ENCODE measurements around the gene KCNMA1.
"Not testable (repeated sequence)": the region's sequence is repeated elsewhere in the genome, so short reads cannot be mapped to it uniquely, and the experiment has no call there.

KCNMA1 gene

DNA sequence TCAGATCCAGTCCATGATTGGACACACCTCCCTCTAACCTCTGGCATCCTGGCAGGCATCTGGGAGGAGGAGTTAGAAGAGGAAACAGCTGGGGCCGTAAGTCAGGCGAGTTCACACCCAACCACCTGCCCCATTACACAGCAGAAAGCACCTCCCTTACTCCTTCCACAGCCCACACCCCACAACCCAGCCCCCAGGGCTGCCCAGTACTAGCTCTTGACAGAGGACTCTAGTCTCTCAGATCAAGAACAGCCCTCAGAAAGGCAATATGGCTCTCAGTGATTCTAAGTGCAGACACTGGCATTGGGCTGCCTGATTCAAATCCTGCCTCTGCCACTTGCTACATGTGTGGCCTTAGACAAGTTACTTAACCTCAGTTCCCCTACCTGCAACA, 34.1 kb downstream of the KCNMA1 start:
- DNase-seq, result no peak

DNA sequence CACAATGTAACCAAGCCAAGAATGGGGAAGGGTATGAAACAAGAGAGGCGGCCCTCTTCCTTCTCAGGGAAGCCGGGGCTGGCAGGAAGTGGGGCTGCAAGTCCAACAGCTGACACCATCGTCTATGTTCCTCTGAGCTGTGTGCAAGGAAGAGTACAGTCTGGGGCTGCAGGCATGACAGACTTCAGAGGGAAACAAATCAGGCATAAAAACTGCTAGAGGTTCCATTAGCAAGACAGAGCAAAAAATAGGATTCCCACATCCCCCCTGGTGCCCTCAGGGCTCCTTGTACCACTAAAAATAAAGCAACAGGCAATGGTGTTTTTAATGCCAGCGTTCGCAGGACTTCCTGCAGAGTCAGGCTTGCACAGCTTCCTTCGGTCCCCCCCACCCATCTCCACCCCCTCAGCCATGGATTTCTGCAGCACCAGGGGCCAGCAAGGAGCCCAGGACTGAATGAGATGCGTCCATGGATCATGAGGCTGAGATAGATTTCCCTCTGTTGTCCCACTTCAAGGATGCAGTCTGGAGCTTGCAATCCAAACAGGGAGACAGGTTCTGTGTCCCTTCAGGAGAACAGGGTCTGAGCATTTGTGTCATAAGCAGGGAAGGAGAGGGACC, 34.6 kb downstream of the KCNMA1 start:
- DNase-seq, result peak; percentile 36

DNA sequence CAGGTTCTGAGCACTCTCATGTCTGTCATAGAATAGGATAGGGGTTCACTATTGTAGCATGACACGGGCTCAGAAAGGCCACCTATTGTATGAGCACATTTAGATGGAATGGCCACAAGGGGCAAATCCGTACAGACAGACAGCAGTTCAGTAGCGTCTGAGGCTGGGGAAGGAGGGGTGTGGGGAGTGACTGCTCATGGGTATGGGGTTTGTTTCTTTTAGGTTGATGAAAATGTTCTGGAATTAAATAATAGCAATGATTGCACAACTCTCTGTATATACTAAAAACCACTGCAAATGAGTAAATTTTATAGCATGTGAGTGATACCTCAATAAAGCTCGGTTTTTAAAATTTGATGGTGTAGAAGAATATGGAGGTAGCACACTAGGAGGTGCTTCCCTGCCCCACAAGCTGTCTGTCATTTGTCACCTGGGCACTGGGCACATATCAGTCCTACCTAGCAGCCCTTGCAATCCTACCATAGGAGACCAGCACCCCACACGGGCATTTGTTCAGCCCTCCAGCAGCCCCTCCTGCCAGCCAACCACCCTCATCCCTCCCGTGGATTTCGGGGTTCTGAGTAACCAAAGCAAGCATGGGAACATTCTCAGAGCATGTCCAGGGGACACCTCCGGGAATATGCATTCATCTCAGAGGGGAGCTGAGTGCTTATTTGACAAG, 35.2 kb downstream of the KCNMA1 start:
- DNase-seq, result peak; percentile 67

DNA sequence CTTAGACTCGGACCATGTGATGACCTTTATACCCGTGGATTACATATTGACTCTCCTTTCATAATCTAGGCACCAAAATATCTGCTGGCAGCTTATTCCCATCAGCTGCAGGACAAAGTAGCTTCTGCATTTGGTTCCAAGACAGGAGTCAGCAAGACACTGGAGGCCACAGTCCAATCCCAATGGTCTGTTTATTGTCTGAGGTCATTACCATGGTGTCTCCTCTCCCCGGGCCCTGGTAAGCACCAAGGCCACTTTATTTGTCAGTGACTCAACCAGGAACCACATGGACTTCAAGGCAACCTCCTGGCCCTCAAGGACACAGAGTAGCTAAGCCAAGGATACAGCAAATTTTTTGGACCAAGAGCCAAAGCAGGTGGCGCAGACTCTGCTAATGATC, 36.1 kb downstream of the KCNMA1 start:
- DNase-seq, result no peak

DNA sequence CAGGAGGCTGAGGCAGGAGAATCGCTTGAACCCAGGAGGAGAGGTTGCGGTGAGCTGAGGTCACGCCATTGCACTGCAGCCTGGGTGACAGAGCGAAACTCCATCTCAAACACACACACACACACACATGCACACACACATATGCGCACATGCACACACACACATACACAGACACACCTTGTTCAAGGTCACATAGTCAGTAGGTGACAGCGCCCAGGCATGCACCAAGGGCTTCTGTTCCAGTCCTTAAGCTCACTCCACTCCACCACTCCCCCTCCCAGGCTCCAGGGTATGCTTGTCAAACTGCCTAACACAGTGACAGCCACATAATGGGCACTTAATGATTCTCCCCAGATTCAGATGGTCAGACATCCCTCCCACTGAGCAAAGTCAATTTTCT, 37.0 kb downstream of the KCNMA1 start:
- no peak for DNase-seq

DNA sequence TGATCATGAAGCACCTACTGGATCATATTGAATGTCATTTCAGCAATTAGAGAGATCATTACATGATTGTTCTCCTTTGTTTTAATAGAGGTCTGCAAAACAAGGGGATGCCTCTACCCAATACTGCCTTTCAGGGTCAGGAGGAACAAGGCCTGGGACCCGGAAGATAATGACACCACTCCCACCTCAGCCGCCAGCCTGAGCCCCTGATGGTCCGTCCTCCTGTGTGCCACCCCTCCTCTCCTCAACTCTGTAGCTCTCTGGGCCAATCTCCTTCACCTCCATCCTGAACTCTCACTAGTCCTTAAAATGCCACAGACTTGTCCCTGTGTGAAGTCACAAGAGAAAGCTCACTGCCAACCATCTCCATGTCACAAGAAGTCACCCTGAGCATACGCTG, 38.0 kb downstream of the KCNMA1 start:
- DNase-seq, result no peak

DNA sequence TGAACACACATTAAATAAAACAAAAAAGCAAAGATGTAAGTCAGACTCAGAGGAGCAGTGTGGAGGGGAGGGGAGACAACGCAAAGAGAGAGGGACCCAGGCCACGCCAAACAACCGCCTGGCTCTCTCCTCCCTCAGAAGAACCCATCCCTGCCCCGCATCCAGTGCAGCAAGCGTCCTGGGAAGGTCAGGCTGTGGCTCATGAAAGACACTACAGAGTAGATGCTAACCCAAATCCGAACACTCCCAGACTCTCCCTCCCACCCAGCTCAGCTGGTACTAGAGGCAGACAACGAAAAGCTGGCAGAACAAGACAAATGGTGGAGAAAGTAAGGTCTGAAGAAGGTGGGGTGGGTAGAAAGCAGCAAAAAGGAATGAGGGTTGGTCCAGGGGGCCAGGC, 39.0 kb downstream of the KCNMA1 start:
- DNase-seq, result no peak

DNA sequence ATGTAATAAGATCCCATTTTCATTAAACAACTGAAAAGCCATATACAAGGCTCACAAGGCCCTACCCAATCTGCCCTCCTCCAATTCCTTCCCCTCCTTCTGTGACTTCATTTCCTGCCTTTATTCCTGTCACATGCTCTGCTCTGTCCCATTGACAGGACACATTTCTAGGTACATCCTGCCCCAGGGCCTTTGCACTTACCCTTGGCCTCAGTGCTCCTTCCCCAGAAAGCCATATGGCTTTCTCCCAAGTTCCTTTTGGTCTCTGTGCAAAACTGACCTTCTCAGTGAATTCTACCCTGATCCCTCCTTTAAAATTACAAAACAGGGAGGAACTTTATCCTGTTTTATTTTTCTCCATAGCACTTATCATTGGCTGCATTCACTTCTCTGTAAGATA, 40.0 kb downstream of the KCNMA1 start:
- DNase-seq, result no peak

DNA sequence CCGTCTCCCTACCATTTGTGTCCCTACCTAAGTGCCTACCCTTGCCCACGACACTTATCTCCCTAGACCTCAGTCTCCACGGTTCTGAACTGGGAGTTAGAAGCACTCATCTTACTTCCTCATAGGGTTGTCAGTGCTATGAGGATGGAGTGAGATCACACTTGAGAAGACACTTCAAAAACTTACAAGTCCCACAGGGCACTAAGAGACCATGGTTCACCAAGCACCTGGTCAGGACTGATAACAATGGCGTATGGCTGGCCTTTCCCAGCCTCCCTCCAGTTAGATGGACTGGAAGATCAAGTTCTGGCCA, 43.2 kb downstream of the KCNMA1 start:
- no peak for DNase-seq

DNA sequence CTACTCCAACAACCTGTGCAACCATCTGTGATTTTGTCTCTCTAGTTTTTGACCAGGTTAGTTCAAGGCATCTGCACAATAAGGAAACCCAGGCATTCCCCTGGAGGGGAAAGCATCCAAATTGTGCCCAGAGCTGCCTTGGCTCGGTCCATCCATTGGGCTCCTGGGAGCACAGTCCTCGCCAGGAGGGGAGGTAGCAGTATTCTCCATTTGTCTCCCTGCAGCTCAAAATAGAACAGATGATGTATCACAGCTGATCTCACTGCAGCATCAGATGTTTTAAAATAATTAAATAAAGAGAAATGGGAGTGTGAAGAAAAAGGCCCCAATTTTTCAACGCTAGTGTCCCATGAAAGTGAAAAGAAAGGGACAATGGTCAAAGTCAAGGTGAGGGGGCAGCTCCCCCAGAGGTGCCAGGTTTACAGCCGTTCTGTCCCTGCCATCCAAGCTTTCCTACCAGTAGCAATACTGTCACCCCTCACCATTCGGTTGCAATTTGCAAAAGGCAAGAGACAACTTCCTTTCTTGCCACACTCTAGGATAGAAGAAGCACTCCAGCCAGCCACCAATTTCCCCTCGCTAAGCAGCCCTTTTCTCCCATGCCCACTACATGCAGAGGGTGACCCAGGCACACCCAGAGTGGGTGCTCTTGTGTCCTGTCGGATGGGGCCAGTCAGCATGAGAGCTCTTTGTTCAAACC, 43.7 kb downstream of the KCNMA1 start:
- no peak for DNase-seq

DNA sequence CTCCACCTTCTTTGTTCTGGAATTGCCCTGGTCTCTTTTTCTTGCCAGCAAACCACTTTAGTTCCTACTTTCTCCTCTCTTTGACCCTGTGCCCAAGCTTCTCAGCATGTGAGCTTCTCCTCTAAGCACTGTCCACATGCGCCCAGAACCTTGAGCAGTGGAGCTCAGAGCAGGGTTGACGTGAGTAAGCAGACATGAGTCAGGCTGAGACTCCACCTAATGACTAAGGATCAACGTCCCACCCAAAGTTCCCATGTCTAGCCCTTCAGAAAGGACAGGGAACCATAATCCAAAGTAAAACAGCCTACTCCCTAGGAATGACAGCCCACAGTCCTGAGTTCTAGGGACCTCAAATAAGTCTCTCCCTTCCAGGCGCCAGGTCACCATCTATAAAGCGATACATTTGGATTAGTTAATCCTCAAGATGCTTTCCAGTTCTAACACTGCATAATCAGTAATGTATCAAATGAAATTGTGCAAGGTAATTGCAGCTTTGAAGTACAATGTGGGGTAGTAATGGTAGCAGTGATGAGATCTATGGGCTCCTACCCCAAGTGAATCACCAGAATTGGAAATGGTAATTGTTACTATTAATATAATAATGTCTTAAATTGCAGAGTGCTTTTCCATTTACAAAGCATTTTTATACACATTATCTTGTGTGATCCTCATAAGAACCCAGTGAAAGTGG, 44.5 kb downstream of the KCNMA1 start:
- DNase-seq, result peak; percentile 92

DNA sequence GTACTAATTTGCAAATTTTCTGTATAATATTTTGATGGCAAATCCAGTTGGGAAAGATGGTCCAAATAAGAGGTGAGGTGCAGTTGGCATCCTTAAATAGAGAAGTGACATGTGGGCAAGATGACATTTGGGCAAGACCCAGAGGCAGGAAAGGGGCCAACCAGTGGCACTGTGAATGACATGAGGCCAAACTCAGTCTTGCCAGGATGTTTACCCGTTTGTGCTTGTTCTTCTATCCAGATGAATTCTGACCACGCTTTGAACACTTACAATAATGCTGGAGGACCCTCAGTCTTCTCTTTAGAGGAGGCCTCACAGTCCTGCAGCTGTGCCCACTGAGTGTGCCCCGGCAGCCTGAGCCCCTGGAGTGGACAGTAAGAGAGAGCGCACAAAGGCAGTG, 45.1 kb downstream of the KCNMA1 start:
- DNase-seq, result no peak

DNA sequence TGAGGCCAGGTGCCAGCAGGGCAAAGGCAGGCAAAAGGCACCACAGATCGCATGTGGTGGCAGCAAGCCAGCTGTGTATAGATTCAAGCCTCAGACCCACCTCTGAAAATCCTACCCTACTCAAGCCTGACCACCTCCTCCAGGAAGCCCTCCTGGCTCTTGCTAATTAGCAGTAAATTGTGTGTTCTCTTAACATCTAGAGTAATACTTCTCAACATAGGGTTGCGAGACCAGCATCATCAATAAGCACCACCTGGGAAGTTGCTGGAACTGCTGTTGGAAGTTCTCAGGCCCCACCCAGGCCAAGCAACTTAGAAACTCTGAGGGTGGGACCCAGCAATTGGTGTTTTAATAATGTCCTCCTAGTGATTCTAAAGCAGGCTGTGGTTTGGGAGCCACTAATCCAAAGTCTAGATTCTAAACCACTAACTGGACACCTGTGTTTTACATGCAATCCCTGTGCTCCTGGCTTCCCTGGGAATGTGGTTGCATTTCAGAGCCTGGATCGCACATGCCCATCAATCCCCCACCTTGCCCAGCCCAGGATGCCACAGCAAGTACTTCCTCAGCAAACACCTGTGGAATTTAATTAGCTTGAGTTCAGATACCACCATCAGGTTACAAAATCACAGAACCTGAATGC, 46.2 kb downstream of the KCNMA1 start:
- no peak for DNase-seq

DNA sequence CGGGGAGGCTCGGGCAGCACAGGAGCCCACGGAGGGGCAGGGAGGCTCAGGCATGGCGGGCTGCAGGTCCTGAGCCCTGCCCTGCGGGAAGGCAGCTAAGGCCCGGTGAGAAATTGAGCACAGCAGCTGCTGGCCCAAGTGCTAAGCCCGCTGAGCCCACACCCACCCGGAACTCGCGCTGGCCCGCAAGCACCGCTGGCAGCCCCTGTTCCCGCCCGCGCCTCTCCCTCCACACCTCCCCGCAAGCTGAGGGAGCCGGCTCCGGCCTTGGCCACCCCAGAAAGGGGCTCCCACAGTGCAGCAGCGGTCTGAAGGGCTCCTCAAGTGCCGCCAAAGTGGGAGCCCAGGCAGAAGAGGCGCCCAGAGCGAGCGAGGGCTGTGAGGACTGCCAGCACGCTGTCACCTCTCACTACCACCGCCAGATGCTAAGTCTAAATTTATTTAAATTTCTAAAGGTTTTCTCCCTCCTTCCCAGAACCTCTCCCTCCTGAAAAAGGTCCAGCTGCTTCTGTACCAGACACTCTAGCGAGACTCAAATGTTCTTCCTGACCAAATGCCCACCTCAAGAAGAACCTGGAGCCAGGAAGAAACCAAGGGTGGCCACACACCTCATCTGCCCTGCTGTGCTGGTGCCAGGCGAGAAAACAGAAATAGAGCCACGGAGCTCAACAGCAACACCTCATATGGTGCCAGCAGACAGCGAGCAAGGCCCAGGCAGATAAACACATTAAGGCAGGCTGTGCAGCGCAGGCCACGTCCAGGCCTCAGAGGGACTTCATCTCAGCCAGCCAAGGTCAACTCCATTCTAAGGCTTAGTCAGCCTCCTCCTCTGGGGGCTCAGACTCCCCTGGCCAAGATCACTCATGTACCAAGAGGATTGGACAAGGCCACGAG, 47.0 kb downstream of the KCNMA1 start:
- DNase-seq, result no peak

DNA sequence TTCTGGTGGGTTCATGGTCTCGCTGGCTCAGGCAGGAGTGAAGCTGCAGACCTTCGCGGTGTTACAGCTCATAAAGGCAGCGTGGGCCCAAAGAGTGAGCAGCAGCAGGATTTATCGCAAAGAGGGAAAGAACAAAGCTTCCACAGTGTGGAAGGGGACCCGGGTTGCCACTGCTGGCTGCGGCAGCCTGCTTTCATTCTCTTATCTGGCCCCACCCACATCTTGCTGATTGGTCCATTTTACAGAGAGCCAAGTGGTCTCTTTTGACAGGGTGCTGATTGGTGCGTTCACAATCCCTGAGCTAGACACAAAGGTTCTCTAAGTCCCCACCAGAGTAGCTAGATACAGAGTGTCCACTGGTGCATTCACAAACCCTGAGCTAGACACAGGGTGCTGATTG, 47.9 kb downstream of the KCNMA1 start:
- not testable (repeated sequence) for DNase-seq

DNA sequence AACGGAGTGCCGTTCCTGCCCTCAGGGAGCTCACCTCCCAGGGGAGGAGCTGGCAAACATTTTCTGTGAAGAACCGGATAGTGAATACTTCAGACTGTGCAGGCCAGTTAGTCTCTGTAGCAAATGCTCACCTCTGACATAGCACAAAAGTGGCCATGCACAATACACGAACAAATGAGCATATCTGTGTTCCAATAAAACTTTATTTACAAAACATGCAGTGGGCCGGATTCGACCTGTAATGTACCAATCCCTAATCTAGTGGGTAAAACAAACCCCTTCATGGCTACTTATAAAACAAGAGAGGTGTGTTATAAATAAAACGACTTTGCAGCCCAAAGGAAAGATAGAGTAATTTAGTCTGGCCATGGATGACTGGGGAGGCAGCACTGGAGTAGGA, 48.7 kb downstream of the KCNMA1 start:
- no peak for DNase-seq

DNA sequence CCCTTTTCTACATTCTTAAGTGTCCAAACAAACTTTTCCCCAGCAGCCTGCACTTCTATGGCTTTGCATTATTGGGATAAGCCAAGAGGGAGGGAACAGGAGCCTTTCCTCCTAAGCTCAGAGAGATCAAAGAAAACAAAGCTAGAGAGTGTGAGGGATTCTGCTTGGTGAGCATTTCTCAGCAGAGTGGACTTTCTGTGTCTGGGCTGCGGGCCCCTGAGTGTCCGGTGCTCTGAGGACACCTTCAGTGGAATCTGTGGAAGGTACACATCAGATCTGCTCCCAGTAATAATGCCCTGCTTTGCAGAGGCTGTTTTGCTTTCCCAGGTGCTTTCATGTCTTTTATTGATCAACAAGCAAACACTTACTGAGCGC, 50.2 kb downstream of the KCNMA1 start:
- DNase-seq, result no peak

DNA sequence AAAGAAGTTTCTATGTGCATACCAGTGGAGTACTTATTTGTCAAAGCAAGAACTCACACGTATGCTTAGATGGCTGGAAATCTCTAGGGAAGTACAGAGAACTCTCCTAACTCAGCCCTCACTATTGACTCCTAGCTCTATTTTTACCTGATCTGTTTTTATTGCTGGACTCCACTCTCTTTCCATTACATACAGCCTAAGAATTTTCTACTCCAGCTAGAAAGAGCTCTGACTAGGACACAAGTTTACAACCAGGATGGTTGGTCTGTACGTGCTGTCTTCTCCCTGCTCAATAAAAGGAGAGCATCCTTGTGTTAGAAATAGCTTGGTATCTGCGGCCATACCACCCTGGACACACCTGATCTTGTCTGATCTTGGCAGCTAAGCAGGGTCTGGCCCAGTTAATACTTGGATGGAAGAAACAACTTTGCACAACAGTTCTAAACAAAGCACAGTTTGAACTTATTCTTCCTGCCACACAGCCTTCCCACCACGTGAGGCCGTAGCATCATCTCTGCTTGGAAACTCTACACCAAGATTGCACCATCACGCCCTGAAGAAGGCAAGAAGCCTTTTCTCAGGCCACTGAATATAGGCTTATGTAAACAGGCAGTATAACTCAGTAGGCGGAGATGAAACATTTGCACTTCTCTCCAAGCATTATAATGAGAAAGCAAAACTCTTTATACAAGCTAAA, 50.7 kb downstream of the KCNMA1 start:
- DNase-seq, result peak; percentile 90

DNA sequence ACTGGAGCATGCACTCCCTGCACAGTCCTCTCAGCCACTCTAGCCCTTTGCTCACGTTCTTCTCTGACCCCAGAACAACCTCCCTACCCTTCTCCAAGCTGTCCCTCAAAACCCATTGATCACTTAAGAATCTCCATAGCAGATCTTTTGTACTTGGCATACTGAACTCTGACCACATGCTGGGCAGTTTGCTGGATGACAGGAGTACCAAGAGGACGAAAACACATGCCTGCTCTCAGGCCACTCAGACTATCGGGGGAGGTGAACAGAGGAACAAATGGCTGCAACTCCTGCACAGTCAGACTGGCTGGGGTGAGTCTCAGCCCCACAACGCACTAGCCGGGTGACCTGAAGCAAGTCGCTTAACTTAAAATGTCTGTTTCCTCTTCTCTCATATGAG, 52.7 kb downstream of the KCNMA1 start:
- no peak for DNase-seq

DNA sequence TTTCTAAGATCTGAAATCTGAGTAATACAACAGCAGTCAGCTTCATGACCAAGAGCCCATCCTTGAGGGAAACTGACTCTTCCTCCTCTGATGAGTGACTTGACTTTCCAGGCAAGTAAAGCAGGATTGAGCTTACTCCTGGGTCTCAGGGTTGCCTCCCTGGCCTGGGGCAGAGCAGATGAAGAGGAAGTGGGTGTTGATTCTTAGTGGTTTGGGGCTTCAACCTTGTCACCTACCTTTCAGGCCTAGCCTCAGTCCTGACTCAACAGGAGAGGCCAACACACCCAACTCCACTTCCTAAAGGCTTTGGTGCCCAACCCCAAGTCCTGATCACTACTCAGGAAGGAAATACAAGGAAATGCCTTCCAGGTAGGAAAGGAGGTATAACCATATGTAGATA, 54.1 kb downstream of the KCNMA1 start:
- no peak for DNase-seq

DNA sequence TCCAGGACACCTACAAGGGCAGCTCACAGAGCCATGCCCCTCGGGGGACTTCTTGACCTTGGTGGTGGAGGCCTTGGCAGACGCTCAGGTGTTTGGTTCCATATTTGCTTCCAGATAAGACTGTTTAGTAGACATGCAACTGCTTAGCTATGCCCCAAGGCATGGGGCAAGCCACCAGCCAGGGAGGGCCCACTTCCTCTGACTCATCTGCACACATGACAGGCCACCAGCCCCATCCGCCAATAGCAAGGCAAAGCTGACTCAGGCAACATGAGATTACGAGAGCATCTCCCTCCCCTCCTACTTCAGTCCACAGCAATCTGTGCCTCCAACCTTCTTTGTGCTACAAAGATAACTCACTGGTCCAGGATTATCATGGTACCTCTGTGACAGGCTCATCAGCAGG, 54.9 kb downstream of the KCNMA1 start:
- peak; percentile 69 for DNase-seq

DNA sequence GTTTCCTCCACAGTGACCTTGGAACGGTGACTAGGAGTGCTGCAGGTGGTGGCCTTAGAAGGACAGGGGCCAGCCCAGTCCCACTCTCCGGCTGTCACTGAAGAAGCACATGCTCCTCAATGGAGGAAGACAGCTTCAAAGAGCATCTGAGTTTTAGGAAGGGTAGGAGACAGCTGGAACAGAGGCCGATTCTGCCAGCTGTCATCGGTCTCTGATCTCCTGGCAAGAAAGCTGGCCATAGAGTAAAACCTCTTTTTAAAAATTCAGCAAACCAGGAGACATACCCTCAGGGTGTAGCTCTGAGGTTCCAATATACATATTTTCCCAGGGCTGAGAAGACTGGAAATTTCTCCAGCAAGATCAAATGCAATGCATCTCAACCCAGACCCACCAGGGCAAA, 55.9 kb downstream of the KCNMA1 start:
- no peak for DNase-seq
